GM18907 (cell line): ENCODE results near the gene STAC3.

Source experiments
- ATAC-seq: cut with Tn5 transposase; IDR thresholded peaks from one replicate; pipeline ENCODE4 v1.9.1; 2021; ENCODE audit warnings: mild to moderate bottlenecking, moderate library complexity; ENCODE audit not compliant: unreplicated experiment

Gene STAC3

GRCh38 chr12:57255916-57256315 lies 4.9 kb upstream of the STAC3 start:
- no peak for ATAC-seq

- no peak for ATAC-seq
Observed at GRCh38 chr12:57254506-57255280, 3.7 kb upstream of the STAC3 start.

GRCh38 chr12:57250541-57250940 lies 446 bp downstream of the STAC3 start:
- no peak for ATAC-seq

GRCh38 chr12:57248934-57249742 lies 1.8 kb downstream of the STAC3 start:
- ATAC-seq = no peak

- no peak for ATAC-seq
Observed at GRCh38 chr12:57247041-57247440, 3.9 kb downstream of the STAC3 start.

GRCh38 chr12:57244312-57244696 lies 6.7 kb downstream of the STAC3 start:
- no peak for ATAC-seq

GRCh38 chr12:57243521-57244311 lies 7.3 kb downstream of the STAC3 start:
- ATAC-seq = no peak

GRCh38 chr12:57242691-57243454 lies 8.1 kb downstream of the STAC3 start:
- peak; percentile 42 for ATAC-seq

GRCh38 chr12:57242329-57242690 lies 8.7 kb downstream of the STAC3 start:
- no peak for ATAC-seq

- ATAC-seq = no peak
Observed at GRCh38 chr12:57241402-57242310, 9.3 kb downstream of the STAC3 start.

- ATAC-seq = no peak
Observed at GRCh38 chr12:57240926-57241401, 10.0 kb downstream of the STAC3 start.

GRCh38 chr12:57240066-57240921 lies 10.7 kb downstream of the STAC3 start:
- no peak for ATAC-seq

- ATAC-seq = no peak
Observed at GRCh38 chr12:57239587-57240065, 11.4 kb downstream of the STAC3 start.

GRCh38 chr12:57238854-57239554 lies 12.0 kb downstream of the STAC3 start:
- ATAC-seq = peak; percentile 62

GRCh38 chr12:57237932-57238853 lies 12.8 kb downstream of the STAC3 start:
- no peak for ATAC-seq

- no peak for ATAC-seq
Observed at GRCh38 chr12:57237596-57237931, 13.4 kb downstream of the STAC3 start.
